Measurements from ENCODE around the gene RD3L. TPM values are rescaled to one million over a fixed set of nuclear protein-coding genes. Genes with fewer than 3 reads are reported as not detected.
A peak's percentile ranks its signal among the peaks of the same experiment; 100 is the strongest.

RD3L gene
- total and polyA plus RNA-seq, 9 of the 15 experiments (the other 6 are each of a cell fraction or from before 2014, with no cell fraction given): 0.14 TPM; not detected in 8

GRCh38 chr14:103923863-103924262 is 18.5 kb downstream of the RD3L start (continued):
- TF ChIP-seq TOE1 (IDR thresholded peaks at IDR 0.05; ENCODE audit: borderline replicate concordance): no peak
- TF ChIP-seq TOE1 (CRISPR knock-in tag; IDR thresholded peaks at IDR 0.05; ENCODE audit: borderline replicate concordance, low read depth): no peak
- TF ChIP-seq POLR3A (IDR thresholded peaks at IDR 0.05; ENCODE audit: borderline replicate concordance, extremely low read depth, insufficient read depth, insufficient read length): no peak
- TF ChIP-seq TEAD4 (IDR thresholded peaks at IDR 0.05; ENCODE audit: low read length): peak; percentile 19; the same call in 1 of the 2 replicates
- TF ChIP-seq TEAD4 (CRISPR knock-in tag; IDR thresholded peaks at IDR 0.05; ENCODE audit: borderline replicate concordance): no peak
- TF ChIP-seq SMAD1 (IDR thresholded peaks at IDR 0.05; ENCODE audit: low read depth, low read length, partially characterized antibody): no peak
- no peak for TF ChIP-seq ZNF41 (CRISPR knock-in tag; conservative IDR thresholded peaks at IDR 0.05)
- TF ChIP-seq GATA2 (CRISPR knock-in tag; IDR thresholded peaks at IDR 0.05): peak; percentile 26; the same call in 1 of the 2 replicates
- TF ChIP-seq CEBPG (CRISPR knock-in tag; IDR thresholded peaks at IDR 0.05): no peak
- TF ChIP-seq CEBPG (tag; conservative IDR thresholded peaks at IDR 0.05 in 1 of 2, IDR thresholded peaks at IDR 0.05 in 1 of 2): no peak
- TF ChIP-seq ARID1B (IDR thresholded peaks at IDR 0.05): peak; percentile 48
- TF ChIP-seq, protein P1, sequence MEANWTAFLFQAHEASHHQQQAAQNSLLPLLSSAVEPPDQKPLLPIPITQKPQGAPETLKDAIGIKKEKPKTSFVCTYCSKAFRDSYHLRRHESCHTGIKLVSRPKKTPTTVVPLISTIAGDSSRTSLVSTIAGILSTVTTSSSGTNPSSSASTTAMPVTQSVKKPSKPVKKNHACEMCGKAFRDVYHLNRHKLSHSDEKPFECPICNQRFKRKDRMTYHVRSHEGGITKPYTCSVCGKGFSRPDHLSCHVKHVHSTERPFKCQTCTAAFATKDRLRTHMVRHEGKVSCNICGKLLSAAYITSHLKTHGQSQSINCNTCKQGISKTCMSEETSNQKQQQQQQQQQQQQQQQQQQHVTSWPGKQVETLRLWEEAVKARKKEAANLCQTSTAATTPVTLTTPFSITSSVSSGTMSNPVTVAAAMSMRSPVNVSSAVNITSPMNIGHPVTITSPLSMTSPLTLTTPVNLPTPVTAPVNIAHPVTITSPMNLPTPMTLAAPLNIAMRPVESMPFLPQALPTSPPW (CRISPR knock-in tag; IDR thresholded peaks at IDR 0.05): peak; percentile 17; the same call in 1 of the 2 replicates
- no peak for TF ChIP-seq PHB2 (IDR thresholded peaks at IDR 0.05; ENCODE audit: low read depth)
- no peak for TF ChIP-seq ZNF707 (CRISPR knock-in tag; conservative IDR thresholded peaks at IDR 0.05)
- TF ChIP-seq, protein P2, sequence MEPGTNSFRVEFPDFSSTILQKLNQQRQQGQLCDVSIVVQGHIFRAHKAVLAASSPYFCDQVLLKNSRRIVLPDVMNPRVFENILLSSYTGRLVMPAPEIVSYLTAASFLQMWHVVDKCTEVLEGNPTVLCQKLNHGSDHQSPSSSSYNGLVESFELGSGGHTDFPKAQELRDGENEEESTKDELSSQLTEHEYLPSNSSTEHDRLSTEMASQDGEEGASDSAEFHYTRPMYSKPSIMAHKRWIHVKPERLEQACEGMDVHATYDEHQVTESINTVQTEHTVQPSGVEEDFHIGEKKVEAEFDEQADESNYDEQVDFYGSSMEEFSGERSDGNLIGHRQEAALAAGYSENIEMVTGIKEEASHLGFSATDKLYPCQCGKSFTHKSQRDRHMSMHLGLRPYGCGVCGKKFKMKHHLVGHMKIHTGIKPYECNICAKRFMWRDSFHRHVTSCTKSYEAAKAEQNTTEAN (CRISPR knock-in tag; IDR thresholded peaks at IDR 0.05): no peak
- TF ChIP-seq, protein P3, sequence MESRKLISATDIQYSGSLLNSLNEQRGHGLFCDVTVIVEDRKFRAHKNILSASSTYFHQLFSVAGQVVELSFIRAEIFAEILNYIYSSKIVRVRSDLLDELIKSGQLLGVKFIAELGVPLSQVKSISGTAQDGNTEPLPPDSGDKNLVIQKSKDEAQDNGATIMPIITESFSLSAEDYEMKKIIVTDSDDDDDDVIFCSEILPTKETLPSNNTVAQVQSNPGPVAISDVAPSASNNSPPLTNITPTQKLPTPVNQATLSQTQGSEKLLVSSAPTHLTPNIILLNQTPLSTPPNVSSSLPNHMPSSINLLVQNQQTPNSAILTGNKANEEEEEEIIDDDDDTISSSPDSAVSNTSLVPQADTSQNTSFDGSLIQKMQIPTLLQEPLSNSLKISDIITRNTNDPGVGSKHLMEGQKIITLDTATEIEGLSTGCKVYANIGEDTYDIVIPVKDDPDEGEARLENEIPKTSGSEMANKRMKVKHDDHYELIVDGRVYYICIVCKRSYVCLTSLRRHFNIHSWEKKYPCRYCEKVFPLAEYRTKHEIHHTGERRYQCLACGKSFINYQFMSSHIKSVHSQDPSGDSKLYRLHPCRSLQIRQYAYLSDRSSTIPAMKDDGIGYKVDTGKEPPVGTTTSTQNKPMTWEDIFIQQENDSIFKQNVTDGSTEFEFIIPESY (CRISPR knock-in tag; IDR thresholded peaks at IDR 0.05): no peak
- no peak for TF ChIP-seq JUND (IDR thresholded peaks at IDR 0.05; ENCODE audit: borderline replicate concordance, low read depth, low read length)
- TF ChIP-seq JUND (tag; IDR thresholded peaks at IDR 0.05; ENCODE audit: borderline replicate concordance, low read depth, low read length): no peak
- no peak for TF ChIP-seq SREBF1 (IDR thresholded peaks at IDR 0.05; ENCODE audit: borderline replicate concordance, low read depth, low read length)
- no peak for TF ChIP-seq SP2 (IDR thresholded peaks at IDR 0.05; ENCODE audit: extremely low read depth, low read depth, low read length, poor library complexity, severe bottlenecking)
- TF ChIP-seq, protein P4, sequence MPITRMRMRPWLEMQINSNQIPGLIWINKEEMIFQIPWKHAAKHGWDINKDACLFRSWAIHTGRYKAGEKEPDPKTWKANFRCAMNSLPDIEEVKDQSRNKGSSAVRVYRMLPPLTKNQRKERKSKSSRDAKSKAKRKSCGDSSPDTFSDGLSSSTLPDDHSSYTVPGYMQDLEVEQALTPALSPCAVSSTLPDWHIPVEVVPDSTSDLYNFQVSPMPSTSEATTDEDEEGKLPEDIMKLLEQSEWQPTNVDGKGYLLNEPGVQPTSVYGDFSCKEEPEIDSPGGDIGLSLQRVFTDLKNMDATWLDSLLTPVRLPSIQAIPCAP (CRISPR knock-in tag; IDR thresholded peaks at IDR 0.05; ENCODE audit: borderline replicate concordance): no peak
- TF ChIP-seq HNRNPL (IDR thresholded peaks at IDR 0.05; ENCODE audit: low read depth, low read length): no peak
